Activated CD8-positive, alpha-beta memory T cell treated with anti-CD3 and anti-CD28 coated beads for 4 hours (primary cell): ENCODE measurements around the gene SLC16A1.
"Not testable (repeated sequence)": the region's sequence is repeated elsewhere in the genome, so short reads cannot be mapped to it uniquely, and the experiment has no call there.

Source experiments
- DNase-seq, 2 donors: peaks; one replicate each; pipeline ENCODE4 v3.0.0-alpha.2; 2020; ENCODE audit warnings: low read depth in 2 of 2

Gene SLC16A1

GRCh38 chr1:112923959-112924349, 32.0 kb downstream of the SLC16A1 start:
- no peak for DNase-seq

- no peak for DNase-seq
These were observed 32.6 kb downstream of the SLC16A1 start for GRCh38 chr1:112923234-112923958.

DNA sequence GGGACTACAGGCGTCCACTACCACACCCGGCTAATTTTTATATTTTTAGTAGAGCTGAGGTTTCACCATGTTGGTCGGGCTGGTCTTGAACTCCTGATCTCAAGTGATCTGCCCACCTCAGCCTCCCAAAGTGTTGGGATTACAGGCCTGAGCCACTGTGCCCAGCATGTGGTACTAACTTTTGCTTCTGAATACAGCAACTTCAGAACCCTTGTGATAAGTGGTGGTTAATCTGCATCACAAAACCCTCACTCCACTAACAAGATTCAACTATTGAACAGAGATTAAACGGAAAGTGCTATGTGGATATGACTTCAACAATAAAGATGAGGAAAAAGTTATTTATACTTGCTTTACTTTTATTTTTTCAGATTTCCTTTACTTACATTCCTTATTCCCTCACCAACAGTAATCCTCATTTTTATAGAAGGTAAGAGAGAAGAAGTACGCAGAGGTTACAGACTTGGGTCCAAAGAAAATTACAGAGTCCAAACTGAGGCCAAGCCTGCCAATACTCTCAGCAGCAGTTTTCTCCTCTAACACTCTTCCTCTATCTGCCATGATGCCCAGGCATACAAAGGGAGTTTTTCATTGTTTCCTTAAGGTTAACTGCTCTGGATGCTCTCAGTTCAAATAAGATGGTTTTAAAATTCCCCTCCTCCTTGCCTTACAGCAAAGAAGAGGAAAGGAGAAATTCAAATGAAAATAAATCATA, 44.3 kb downstream of the SLC16A1 start:
- DNase-seq, result no peak

DNA sequence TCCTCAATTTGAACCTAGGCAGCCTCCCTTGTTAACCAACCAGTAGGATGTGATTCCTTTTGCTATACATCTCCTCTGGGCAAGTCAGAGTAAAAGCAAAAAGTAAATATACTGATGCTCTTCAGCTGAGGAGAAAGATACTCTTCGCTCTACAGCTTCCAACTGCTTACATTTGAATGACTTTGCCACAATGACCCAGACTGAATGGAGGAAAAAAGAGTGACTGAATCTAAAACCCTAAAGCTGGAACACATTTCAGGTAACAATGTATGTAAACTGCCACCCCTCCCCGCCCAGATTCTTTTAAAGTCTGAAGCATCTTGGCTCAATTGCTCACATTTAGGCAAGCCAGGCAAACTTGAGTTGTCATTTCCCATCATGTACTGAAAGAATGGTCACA, 46.1 kb downstream of the SLC16A1 start:
- DNase-seq, result no peak

GRCh38 chr1:112906150-112906698, 49.8 kb downstream of the SLC16A1 start:
- DNase-seq, result no peak

DNA sequence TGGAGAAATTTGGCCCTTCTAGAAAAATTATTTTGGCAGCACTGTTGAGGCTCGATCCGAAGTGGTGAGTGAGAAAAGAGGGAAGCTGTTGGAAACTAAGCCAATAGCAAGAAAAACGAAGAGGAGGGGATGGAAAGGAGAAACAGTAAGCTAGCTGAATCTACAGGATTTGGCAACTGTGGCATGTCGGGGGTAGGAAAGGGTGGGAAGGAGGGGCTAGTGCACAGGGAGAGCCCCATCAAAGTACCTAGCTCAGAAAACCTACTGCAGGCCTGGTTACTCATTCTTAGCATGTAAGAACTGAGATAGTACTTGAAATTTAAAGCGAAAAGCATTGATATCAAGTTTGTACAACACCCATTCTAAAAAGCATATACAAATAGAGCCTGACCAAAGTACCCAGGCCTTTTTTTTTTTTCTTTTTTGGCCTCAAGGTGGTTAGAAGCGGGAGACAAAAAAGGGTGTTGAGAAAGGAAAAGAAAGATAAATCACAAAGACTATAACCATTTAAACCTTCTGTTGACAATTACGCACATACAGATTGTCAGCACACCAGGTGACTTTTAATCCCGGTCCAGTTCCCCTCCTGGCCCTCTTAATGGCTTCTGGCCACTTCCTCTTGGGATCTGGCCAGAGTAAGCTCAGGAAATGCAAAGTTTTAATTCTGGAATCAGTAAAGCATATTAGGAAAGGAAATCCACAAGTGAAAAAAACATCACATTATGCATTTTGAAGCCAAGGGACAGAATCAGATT, 50.4 kb downstream of the SLC16A1 start:
- no peak for DNase-seq

GRCh38 chr1:112904831-112905261, 51.1 kb downstream of the SLC16A1 start:
- DNase-seq, result no peak

DNA sequence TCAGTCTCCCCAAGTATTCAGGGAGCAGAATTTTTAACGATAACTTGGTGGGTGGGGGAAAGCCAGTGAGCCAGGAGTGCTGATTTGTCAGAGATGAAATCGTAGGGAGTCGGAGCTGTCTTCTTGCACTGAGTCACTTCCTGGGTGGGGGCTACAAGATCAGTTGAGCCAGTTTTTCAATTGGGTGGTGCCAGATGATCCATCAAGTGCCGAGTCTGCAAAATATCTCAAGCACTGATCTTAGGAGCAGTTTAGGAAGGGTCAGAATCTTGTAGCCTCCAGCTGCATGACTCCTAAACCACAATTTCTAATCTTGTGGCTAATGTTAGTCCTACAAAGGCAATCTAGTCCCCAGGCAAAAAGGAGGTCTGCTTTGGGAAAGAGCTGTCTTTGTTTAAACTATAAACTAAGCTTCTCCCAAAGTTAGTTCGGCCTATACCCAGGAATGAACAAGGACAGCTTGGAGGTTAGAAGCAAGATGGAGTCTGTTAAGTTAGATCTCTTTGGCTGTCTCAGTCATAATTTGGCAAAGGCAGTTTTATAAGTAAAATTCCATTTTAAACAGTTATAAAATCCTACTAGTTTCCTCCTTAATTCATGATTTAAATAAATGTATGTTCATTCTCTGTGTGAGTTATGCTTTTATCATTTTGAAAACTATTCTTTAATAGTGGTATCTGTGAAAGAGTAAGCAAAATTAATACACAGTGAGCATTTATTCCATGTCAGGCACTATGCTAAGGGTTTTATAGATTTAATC, 51.7 kb downstream of the SLC16A1 start:
- DNase-seq, result peak; percentile 23 to 24

GRCh38 chr1:112902221-112902620, 53.8 kb downstream of the SLC16A1 start:
- no peak for DNase-seq

GRCh38 chr1:112901387-112901786, 54.6 kb downstream of the SLC16A1 start:
- no peak for DNase-seq

DNA sequence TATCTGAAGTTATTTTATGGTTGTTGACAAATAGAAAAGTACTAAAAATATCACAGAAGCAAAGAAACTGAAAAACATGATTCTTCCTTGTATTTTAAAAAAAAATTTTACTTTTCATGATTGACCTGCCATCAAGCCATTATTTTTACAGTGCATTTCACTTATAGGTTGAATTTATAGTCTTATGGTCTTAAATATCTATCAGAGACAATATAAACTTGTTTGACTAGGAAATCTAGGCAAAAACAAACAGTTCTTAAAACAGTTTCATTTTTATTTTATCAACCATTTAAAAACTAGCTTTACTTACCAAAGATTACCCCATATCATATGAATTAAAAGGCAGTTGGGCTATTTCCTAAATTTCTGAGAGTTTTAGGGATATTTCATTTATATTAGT, 59.2 kb downstream of the SLC16A1 start:
- no peak for DNase-seq

DNA sequence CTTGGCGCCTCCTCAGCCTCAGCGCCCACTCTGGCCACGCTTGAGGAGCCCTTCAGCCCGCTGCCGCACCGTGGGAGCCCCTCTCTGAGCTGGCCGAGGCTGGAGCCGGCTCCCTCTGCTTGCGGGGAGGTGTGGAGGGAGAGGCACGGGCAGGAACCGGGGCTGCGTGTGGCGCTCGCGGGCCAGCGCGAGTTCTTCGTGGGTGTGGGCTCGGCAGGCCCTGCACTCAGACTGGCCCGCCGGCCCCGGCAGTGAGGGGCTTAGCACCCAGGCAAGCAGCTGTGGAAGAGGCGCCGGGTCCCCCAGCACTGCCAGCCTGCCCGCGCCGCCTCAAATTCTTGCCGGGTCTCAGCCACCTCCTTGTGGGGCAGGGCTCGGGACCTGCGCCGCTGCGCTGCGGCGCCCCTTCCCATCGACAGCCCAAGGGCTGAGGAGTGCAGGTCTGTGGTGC, 61.4 kb downstream of the SLC16A1 start:
- DNase-seq, result no peak

DNA sequence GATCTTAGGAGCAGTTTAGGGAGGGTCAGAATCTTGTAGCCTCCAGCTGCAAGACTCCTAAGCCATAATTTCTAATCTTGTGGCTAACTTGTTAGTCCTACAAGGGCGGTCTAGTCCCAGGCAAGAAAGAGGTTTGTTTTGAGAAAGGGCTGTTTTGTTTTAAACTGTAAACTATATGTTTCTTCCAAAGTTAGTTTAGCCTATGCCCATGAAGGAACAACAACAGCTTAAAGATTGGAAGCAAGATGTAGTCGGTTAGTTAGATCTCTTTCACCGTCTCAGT, 62.0 kb downstream of the SLC16A1 start:
- no peak for DNase-seq

DNA sequence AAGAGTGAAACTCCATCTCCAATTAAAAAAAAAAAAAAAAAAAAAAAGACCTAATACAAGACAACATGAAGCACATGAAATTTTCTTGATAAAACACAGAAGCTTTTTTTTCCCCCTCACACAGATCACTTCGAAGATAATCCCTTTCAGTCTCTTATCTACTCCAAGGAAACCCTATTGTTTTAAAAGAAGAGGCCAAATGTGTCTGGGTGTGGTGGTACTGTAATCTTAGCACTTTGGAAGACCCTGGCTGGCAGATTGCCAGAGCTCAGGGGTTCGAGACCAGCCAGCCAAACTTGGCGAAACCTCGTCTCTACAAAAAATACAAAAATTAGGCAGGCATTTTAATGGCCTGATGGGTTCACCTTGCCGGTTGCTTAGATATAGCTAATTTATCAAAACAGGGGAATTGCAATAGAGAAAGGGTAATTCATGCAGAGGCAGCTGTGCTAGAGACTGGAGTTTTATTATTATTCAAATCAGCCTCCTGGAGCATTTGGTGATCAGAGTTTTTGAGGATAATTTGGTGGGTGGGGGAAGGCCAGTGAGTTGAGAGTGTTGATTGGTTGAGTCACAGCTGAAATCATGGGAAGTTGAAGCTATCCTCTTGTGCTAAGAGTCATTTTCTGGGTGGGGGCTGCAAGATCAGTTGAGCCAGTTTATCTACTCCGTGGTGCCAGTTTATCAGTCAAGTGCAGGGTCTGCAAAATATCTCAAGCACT, 62.5 kb downstream of the SLC16A1 start:
- no peak for DNase-seq

DNA sequence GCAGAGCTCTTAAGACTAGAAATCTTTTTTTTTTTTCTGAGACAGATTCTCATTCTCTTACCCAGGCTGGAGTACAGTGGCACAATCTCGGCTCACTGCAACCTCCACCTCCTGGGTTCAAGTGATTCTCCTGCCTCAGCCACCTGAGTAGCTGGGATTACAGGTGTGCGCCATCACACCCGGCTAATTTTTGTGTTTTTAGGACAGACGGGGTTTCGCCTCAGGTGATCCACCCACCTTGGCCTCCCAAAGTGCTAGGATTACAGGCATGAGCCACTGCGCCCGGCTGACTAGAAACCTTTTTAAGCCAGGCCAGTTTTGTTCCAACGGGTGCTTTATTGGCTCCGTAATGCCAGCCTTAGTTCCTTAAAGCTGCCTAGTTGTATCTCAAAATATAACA, 66.1 kb downstream of the SLC16A1 start:
- DNase-seq, result not testable (repeated sequence)

DNA sequence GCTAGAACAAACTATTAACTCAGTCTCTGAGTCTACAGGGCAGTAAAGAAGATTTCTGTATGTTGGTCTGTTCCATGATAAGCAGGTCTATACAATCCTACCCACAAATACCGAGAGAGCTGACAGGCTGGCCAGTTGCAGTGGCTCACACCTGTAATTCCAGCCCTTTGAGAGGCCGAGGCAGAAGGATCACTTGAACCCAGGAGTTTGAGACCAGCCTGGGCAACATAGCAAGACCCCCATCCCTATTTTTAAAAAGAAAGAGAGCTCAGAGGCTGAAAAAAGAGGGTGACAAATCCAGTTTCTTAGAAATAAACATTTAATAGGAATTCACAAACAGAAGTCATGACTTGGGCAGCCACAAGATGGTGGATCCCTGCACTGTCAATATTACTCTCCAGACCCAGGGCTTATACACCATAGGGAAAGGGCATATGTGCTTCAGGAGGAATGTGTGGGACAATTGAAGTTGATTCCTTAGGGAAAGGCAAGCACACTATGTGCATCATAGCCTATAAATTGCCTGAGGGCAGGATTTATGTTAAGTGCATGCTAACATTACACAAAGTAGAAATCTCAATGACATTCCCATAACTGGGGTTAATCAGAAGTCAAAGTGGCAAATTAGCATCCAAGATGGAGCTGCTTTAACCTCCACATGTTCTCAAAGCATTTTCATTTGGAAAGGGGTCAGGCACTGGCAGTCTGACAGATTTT, 66.8 kb downstream of the SLC16A1 start:
- no peak for DNase-seq

- no peak for DNase-seq
These were observed 67.4 kb downstream of the SLC16A1 start for GRCh38 chr1:112888630-112889029.

DNA sequence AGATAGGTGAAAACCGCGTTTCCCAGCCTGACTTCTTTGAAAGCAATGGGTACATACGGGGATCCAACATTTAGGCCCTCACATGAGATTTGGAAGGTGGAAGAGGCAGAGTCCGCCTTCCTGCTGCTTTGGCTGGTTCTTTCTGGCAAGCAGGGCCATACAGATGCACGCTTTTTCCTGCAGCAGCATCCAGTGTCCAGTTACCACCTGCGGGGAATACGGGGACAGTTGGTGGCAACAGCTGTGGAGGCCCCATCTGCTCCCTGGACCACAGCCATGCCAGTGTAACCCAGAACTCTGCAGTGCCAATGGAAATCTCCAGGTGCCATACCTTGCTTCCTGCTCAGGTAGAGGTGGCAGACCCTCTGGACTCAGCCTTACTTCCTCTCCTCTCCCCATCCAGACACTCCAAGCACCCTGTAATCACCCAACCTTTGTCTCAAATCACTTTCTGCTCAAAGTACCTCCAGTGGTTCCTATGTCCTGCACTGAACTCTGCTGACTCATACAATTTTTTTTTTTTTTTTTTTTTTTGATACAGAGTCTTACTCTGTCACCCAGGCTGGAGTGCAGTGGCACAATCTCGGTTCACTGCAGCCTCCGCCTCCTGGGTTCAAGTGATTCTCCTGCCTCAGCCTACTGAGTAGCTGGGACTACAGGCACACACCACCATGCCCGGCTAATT, 68.3 kb downstream of the SLC16A1 start:
- no peak for DNase-seq

DNA sequence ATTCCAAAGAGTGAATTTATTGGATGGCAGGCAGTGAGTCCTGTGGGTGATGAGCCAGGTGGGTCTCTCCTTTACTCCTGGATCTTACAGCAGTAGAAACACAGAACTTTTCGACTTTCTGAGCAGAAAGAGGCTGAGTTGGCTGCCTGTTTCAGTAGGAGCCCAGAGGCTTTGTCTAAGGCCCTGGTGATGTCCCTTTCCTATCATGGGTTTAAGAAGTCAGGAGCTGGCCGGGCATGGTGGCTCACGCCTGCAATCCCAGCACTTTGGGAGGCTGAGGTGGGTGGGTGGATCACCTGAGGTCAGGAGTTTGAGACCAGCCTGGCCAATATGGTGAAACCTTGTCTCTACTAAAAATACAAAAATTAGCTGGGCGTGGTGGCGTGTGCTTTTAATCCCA, 71.0 kb downstream of the SLC16A1 start:
- DNase-seq, result not testable (repeated sequence)

- no peak for DNase-seq
These were observed 73.7 kb downstream of the SLC16A1 start for GRCh38 chr1:112882271-112882744.
